Kidney epithelial cell (primary cell): Measurements from ENCODE around the gene CLSTN1. TPM values are rescaled to one million over a fixed set of nuclear protein-coding genes. Genes with fewer than 3 reads are reported as not detected.
"Not testable (repeated sequence)": the region's sequence is repeated elsewhere in the genome, so short reads cannot be mapped to it uniquely, and the experiment has no call there.

Experiments
- DNase-seq: peaks from one replicate; pipeline ENCODE4 v3.0.0-alpha.2; 2010; ENCODE audit warnings: low read depth
- H3K27me3 ChIP-seq: 2 replicates; pipeline ENCODE4 v1.6.0; 2011; ENCODE audit warnings: low read length; ENCODE audit not compliant: control insufficient read depth, insufficient read depth
- H3K36me3 ChIP-seq: 2 replicates; pipeline ENCODE4 v1.5.1; 2011; ENCODE audit warnings: low read length; ENCODE audit not compliant: control insufficient read depth, insufficient read depth
- H3K4me3 ChIP-seq: 2 replicates; pipeline ENCODE4 v1.5.1; 2011; ENCODE audit warnings: low read depth, mild to moderate bottlenecking, control low read depth, low read length
- total RNA-seq: library from RNA; depleted of rRNA; stranded (reverse); fragments of >200 nt; gene quantifications from 2 replicates; pipeline ENCODE4 v1.2.3, GENCODE V29; 2015
- TF ChIP-seq, protein P1 (sequence below): IDR thresholded peaks from 2 replicates; pipeline ENCODE4 v1.5.1; 2011; ENCODE audit warnings: mild to moderate bottlenecking, moderate library complexity, low read length, control low read depth, inconsistent platforms; ENCODE audit not compliant: insufficient read depth, poor library complexity, severe bottlenecking

CLSTN1 gene
- total RNA-seq, 1 donor from 2014 or later, result 115 TPM

DNA sequence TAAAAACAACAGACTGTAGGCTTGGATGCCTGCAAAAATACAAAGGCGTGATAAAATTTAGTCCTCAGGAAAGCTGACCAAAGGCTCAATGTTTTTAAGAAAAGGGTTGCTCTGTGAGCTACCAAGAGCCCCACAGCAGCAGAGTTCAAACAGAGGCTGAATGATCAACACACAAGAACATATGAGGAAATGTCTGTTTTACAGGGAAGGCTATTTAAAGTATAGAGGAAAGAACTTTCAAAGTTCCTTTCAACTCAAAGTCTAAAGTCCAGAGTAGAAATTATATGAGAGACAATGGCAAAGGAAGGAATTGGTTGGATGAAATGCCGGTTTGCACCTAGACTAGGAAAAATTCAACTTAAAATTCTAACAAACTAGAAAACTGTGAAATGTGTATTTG lies 8.6 kb downstream of the CLSTN1 start:
- TF ChIP-seq, protein P1, sequence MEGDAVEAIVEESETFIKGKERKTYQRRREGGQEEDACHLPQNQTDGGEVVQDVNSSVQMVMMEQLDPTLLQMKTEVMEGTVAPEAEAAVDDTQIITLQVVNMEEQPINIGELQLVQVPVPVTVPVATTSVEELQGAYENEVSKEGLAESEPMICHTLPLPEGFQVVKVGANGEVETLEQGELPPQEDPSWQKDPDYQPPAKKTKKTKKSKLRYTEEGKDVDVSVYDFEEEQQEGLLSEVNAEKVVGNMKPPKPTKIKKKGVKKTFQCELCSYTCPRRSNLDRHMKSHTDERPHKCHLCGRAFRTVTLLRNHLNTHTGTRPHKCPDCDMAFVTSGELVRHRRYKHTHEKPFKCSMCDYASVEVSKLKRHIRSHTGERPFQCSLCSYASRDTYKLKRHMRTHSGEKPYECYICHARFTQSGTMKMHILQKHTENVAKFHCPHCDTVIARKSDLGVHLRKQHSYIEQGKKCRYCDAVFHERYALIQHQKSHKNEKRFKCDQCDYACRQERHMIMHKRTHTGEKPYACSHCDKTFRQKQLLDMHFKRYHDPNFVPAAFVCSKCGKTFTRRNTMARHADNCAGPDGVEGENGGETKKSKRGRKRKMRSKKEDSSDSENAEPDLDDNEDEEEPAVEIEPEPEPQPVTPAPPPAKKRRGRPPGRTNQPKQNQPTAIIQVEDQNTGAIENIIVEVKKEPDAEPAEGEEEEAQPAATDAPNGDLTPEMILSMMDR, result no peak
- DNase-seq, result no peak
- no peaks in the 10 kb centered on the region for H3K36me3 ChIP-seq

DNA sequence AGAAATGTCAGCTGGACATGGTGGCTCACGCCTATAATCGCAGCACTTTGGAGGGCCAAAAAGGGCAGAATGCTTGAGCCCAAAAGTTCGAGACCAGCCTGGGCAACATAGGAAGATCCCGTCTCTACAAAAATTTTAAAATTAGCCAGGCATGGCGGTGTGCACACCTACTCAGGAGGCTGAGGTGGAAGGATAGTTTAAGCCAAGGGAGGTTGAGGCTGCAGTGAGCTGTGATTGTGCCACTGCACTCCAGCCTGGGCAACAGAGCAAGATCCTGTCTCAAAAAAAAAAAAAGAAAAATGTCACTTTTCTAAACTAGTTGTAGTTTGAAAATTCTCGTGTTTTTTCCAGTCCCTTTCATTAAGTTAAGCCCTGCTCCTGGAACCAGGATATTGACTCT lies 9.1 kb downstream of the CLSTN1 start:
- Histone ChIP-seq H3K27me3 (no peaks in the 10 kb centered on the region), H3K36me3 (no peaks in the 10 kb centered on the region), H3K4me3 (no peak overlapping the region)
- TF ChIP-seq, protein P1, result no peak
- DNase-seq, result no peak

More for the DNA sequence above, 8.6 kb downstream of the CLSTN1 start:
- Histone ChIP-seq H3K27me3 (no peaks in the 10 kb centered on the region), H3K4me3 (no peak overlapping the region)

DNA sequence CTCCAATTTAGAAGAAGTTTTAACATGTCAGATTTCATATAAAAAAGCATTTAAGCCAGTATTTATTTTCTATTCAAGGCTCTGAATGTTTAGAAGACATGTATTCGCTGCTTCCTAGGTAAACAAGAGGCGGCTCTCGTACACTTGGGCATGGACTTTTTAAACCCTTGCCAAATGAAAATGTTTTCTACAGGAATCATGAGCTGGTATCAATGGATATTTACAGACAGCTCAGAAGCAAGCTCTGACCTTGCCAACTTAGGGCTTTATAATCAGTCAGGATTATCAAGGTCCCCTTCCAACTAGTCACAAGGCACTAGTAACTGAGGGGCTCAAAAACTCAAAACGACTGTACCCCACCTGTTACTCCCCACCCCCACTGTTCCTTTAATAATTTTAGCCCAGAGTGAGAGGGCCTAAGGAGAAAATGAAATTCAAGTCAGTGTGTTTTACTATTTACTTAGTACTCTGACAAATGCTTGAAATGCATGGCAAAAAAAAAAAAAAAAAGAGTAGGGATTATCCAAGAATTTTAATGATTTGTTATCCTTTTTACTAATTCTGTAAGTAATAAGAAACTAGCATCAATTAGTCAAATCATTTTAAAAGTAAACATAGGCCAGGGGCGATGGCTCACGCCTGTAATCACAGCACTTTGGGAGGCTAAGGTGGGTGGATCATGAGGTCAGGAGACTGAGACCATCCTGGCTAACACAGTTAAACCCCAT lies 12.4 kb downstream of the CLSTN1 start:
- TF ChIP-seq, protein P1, result no peak
- Histone ChIP-seq H3K27me3 (no peaks in the 10 kb centered on the region), H3K4me3 (no peak overlapping the region), H3K36me3 (no peaks in the 10 kb centered on the region)
- DNase-seq, result no peak

DNA sequence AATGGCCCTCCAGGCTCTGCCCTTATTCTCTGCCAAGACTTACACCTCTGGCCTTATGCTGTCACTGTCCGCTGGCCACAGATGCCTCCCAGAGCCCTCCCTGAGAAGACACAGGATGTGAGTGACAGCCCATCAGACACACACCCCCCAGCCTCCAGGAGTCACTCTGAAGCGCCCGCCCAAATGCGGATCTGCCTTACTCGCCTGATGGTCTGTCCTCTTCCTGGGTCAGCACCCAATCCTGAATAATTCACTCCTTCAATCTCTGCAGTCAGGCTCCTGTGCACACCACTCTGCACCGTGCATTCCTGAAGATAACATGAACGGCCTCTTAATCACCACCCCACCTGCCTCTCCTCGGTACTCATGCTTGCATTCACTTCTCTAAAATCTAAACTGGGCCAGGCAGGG lies 14.7 kb downstream of the CLSTN1 start:
- Histone ChIP-seq H3K27me3 (no peaks in the 10 kb centered on the region), H3K4me3 (no peak overlapping the region), H3K36me3 (no peaks in the 10 kb centered on the region)
- TF ChIP-seq, protein P1, result no peak
- DNase-seq, result no peak

DNA sequence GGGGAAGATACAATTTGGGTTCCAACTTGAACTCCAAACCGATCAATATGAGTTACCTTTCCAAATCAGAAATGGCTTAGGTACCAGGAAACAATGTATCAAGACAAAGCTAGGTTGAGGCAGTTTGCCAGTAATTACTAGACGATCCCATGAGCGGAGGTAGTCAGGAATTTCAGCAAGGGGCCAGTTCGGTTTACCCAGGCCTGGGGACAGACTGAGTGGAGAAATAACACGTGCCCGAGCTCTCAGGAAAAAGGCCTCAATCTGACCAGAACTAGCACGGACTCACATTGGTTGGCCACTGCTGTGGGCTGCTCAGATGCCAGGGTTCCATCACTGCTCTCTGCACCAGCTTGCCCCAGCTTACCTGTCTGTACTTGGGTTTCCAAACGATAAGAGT lies 15.3 kb downstream of the CLSTN1 start:
- H3K4me3 ChIP-seq, result no peak overlapping the region
- no peaks in the 10 kb centered on the region for H3K27me3 ChIP-seq
- DNase-seq, result no peak
- TF ChIP-seq, protein P1, result no peak
- H3K36me3 ChIP-seq, result no peaks in the 10 kb centered on the region

DNA sequence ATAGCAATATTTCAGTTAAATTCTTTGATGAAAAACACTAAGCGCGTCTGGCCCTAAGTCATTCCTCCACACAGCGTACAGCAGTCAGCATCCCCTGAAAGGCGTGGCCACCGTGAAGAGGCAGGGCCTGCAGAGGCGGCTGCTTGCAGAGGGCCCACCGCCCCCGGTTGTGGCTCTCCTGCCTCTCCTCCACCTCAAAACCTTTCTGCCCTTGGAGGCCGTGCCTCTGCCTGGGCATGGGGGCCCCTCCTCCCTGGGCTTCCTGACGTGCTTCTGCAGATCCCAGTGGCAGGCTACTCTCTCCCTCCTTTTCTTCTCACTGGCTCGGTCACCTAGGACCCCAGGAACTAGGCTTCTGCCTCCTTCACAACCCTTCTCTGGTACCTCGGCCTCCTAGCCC lies 16.2 kb downstream of the CLSTN1 start:
- H3K27me3 ChIP-seq, result no peaks in the 10 kb centered on the region
- H3K36me3 ChIP-seq, result no peaks in the 10 kb centered on the region
- TF ChIP-seq, protein P1, result no peak
- no peak for DNase-seq
- no peak overlapping the region for H3K4me3 ChIP-seq

DNA sequence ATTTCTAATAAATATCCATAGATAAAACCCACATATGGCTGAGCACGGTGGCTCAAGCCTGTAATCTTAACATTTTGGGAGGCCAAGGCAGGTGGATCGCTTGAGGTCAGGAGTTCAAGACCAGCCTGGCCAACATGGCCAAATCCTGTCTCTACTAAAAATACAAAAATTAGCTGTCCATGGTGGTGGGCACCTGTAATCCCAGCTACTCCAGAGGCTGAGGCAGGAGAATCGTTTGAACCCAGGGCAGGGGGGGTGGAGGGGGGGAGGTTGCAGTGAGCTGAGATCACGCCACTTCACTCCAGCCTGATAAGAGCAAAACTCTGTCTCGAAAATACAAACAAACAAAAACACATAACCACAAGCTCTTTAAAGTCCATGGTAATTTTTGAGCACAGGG lies 17.8 kb downstream of the CLSTN1 start:
- not testable (repeated sequence) for H3K27me3 ChIP-seq, H3K36me3 ChIP-seq, H3K4me3 ChIP-seq, DNase-seq
